ENCODE results near the gene PLPPR3. TPM values are rescaled to one million over a fixed set of nuclear protein-coding genes. Genes with fewer than 3 reads are reported as not detected.

PLPPR3 gene
- total and polyA plus RNA-seq, 10 of the 15 experiments (the other 5 are each of a cell fraction or from before 2014, with no cell fraction given) = 0.07 TPM; not detected in 9

DNA sequence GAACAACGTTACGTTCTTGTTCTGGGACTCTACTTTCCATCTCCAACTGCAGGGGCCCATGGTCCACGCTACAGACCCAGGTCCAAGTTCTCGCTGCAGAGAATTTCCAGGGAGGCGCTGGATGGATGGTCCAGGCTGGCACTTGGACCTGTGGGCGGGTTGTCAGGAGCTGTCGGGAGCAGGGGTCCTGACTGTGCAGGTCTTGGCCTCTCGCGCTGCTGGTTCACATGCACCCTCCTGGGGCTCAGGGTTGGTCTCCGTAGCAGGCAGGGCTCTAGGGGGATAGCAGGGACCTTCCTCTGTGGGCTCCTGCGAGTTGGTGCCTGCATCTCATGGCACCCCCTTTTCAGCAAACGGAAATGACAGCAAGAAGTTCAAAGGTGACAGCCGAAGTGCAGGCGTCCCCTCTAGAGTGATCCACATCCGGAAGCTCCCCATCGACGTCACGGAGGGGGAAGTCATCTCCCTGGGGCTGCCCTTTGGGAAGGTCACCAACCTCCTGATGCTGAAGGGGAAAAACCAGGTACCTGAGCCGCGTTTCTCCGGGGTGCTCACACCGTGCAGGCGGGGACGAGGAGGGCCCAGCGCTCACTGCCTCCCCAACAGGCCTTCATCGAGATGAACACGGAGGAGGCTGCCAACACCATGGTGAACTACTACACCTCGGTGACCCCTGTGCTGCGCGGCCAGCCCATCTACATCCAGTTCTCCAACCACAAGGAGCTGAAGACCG, 17.9 kb downstream of the PLPPR3 start:
- CTCF ChIA-PET = no interaction called here
- no peak for FAIRE-seq
- peaks cover 36% of the 10 kb centered on the region for H4K20me1 ChIP-seq (ENCODE audit: control insufficient read depth, insufficient read depth)
- TF ChIP-seq IKZF1 (conservative IDR thresholded peaks at IDR 0.05) (no peak), E2F8 (IDR thresholded peaks at IDR 0.05; ENCODE audit: low read depth, partially characterized antibody) (no peak), PML (IDR thresholded peaks at IDR 0.05; ENCODE audit: low read length) (no peak), JUND (IDR thresholded peaks at IDR 0.05; ENCODE audit: low read depth, low read length) (no peak), MEF2B (IDR thresholded peaks at IDR 0.05; ENCODE audit: partially characterized antibody, poor library complexity, severe bottlenecking) (no peak), CREB1 (IDR thresholded peaks at IDR 0.05; ENCODE audit: low read depth) (no peak), CBX3 (IDR thresholded peaks at IDR 0.05; ENCODE audit: borderline replicate concordance, low read depth) (no peak), TCF7 (IDR thresholded peaks at IDR 0.05; ENCODE audit: borderline replicate concordance) (no peak), GATAD2B (conservative IDR thresholded peaks at IDR 0.05; ENCODE audit: low read depth) (no peak), TAF1 (IDR thresholded peaks at IDR 0.05; ENCODE audit: borderline replicate concordance, low read depth, low read length) (no peak), SMAD1 (IDR thresholded peaks at IDR 0.05; ENCODE audit: low read depth, partially characterized antibody) (no peak), HCFC1 (IDR thresholded peaks at IDR 0.05; ENCODE audit: low read length) (no peak), SMAD5 (IDR thresholded peaks at IDR 0.05; ENCODE audit: low read depth) (no peak), ZBTB33 (IDR thresholded peaks at IDR 0.05) (no peak), POLR2AphosphoS5 (IDR thresholded peaks at IDR 0.05; ENCODE audit: low read length) (0 out of 2 replicates have a peak, but pooled peaks have one; percentile 49), CHD1 (IDR thresholded peaks at IDR 0.05; ENCODE audit: low read depth, low read length) (no peak), POLR2AphosphoS2 (IDR thresholded peaks at IDR 0.05; ENCODE audit: low read depth, low read length) (0 out of 2 replicates have a peak, but pooled peaks have one; percentile 17), ASH2L (IDR thresholded peaks at IDR 0.05; ENCODE audit: borderline replicate concordance, low read depth) (no peak)
- TF ChIP-seq, protein P1, sequence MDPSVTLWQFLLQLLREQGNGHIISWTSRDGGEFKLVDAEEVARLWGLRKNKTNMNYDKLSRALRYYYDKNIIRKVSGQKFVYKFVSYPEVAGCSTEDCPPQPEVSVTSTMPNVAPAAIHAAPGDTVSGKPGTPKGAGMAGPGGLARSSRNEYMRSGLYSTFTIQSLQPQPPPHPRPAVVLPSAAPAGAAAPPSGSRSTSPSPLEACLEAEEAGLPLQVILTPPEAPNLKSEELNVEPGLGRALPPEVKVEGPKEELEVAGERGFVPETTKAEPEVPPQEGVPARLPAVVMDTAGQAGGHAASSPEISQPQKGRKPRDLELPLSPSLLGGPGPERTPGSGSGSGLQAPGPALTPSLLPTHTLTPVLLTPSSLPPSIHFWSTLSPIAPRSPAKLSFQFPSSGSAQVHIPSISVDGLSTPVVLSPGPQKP (IDR thresholded peaks at IDR 0.05; ENCODE audit: low read depth, low read length) = no peak

More for the DNA sequence above, 17.9 kb downstream of the PLPPR3 start:
- H3K27me3 ChIP-seq (replicated peaks in 1 of 2; ENCODE audit: control insufficient read depth in 2 of 2, insufficient read depth in 2 of 2, low read length in 1 of 2) = no peaks in the 10 kb centered on the region
- RAD21 ChIA-PET (ENCODE audit: unreplicated experiment) = no interaction called here
- H2AFZ ChIP-seq (ENCODE audit: control insufficient read depth, low read depth, low read length) = no peak overlapping the region
- no peak for ATAC-seq
- POLR2A ChIA-PET = no interaction called here
- DNase-seq (ENCODE audit: low read depth, low spot score) = no peak
- H3K9me3 ChIP-seq (replicated peaks; ENCODE audit: control insufficient read depth, insufficient read depth, low read length) = no peaks in the 10 kb centered on the region
- H3K27ac ChIP-seq (ENCODE audit: control insufficient read depth, insufficient read depth) = no peak overlapping the region
- peaks cover 7% of the 10 kb centered on the region; the same call in 1 of the 2 replicates for H3K4me1 ChIP-seq (ENCODE audit: control insufficient read depth, insufficient read depth, low read length)
- H3K4me2 ChIP-seq (ENCODE audit: control insufficient read depth, insufficient read depth) = no peak overlapping the region
- no peak overlapping the region for H3K4me3 ChIP-seq
- SMC1A ChIA-PET (ENCODE audit: uncharacterized antibody, unreplicated experiment) = no interaction called here
- in situ Hi-C loops (cut with MboI) (no loop called here), intact Hi-C loops (cut with micrococcal nuclease; ENCODE audit: unreplicated experiment) (no loop called here)
- BruUV-seq (replicated peaks) = no TSS peak
- H3K36me3 ChIP-seq (ENCODE audit: control insufficient read depth in 2 of 2, insufficient read depth in 2 of 2, low read length in 1 of 2) = peaks cover 27 to 80% of the 10 kb centered on the region in 2 experiments; a peak in 3 of 4 replicates
- H3K79me2 ChIP-seq (ENCODE audit: control insufficient read depth, insufficient read depth, low read length) = peaks cover 58% of the 10 kb centered on the region
- WGBS (ENCODE audit: insufficient coverage, insufficient replicate concordance, low lambda C conversion rate, missing lambda C conversion rate) = 89% methylated on average over 27 of the region's 31 CpGs
- no peak overlapping the region for H3K9ac ChIP-seq (ENCODE audit: control insufficient read depth, insufficient read depth, low read length)

Measured in GM12878 (cell line).